WI38 (cell line): ENCODE measurements around the gene POLR2H.
A peak's percentile ranks its signal among the peaks of the same experiment; 100 is the strongest.

Experiments
- H3K4me3 ChIP-seq: 2 replicates; pipeline ENCODE4 v1.5.1; 2011; ENCODE audit warnings: low read depth, mild to moderate bottlenecking, control low read depth, low read length
- CTCF ChIP-seq: IDR thresholded peaks from 2 replicates; pipeline ENCODE4 v1.5.1; 2012; ENCODE audit warnings: low read depth, mild to moderate bottlenecking, control low read depth, low read length

Gene POLR2H

GRCh38 chr3:184343200-184343876, 18.2 kb upstream of the POLR2H start:
- no peak for TF ChIP-seq CTCF
- H3K4me3 ChIP-seq: no peak overlapping the region

DNA sequence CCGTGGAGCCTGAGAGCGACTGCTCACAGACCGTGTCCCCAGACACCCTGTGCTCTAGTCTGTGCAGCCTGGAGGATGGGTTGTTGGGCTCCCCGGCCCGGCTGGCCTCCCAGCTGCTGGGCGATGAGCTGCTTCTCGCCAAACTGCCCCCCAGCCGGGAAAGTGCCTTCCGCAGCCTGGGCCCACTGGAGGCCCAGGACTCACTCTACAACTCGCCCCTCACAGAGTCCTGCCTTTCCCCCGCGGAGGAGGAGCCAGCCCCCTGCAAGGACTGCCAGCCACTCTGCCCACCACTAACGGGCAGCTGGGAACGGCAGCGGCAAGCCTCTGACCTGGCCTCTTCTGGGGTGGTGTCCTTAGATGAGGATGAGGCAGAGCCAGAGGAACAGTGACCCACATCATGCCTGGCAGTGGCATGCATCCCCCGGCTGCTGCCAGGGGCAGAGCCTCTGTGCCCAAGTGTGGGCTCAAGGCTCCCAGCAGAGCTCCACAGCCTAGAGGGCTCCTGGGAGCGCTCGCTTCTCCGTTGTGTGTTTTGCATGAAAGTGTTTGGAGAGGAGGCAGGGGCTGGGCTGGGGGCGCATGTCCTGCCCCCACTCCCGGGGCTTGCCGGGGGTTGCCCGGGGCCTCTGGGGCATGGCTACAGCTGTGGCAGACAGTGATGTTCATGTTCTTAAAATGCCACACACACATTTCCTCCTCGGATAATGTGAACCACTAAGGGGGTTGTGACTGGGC, 16.8 kb upstream of the POLR2H start:
- TF ChIP-seq CTCF: no peak
- H3K4me3 ChIP-seq: no peak overlapping the region

DNA sequence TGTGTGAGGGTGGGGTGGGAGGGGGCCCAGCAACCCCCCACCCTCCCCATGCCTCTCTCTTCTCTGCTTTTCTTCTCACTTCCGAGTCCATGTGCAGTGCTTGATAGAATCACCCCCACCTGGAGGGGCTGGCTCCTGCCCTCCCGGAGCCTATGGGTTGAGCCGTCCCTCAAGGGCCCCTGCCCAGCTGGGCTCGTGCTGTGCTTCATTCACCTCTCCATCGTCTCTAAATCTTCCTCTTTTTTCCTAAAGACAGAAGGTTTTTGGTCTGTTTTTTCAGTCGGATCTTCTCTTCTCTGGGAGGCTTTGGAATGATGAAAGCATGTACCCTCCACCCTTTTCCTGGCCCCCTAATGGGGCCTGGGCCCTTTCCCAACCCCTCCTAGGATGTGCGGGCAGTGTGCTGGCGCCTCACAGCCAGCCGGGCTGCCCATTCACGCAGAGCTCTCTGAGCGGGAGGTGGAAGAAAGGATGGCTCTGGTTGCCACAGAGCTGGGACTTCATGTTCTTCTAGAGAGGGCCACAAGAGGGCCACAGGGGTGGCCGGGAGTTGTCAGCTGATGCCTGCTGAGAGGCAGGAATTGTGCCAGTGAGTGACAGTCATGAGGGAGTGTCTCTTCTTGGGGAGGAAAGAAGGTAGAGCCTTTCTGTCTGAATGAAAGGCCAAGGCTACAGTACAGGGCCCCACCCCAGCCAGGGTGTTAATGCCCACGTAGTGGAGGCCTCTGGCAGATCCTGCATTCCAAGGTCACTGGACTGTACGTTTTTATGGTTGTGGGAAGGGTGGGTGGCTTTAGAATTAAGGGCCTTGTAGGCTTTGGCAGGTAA, 16.0 kb upstream of the POLR2H start:
- peak; percentile 25 for TF ChIP-seq CTCF
- H3K4me3 ChIP-seq: no peak overlapping the region

DNA sequence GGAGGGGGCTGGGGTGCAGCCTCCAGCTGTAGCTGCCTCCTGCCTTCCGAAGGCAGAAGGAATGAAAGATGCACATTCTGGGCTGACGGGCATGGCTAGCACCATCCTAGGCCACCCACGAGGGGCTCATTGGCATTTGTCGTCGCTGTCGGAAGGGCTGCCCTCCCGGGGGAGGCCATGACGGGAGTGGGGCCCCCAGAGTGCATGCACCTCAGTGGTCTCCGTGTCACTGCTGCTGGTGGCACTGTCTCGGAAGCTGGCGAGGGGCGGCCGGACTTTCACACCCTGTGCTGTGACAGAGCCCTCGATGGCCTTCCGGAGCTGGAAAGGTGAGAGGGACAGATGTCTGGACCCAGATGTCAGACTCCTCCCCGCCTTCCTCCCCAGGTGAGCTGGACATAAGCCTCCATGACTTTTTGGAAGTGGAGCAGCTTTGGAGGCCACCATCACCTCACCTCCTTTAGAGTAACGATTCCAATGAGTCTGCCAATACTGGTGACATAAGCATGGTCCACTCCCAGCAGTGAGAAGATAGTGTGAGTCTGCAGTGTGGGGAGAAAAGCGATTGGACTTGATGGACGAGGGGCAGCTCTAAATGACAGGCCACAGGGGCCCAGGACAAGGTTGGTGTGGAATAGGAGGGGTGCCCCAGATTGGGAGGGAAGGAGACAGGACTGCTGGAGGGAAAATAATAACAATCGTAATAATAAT, 14.9 kb upstream of the POLR2H start:
- no peak overlapping the region for H3K4me3 ChIP-seq
- no peak for TF ChIP-seq CTCF

GRCh38 chr3:184347321-184348056, 14.0 kb upstream of the POLR2H start:
- no peak overlapping the region for H3K4me3 ChIP-seq
- no peak for TF ChIP-seq CTCF

- H3K4me3 ChIP-seq: no peak overlapping the region
Measured at GRCh38 chr3:184348057-184348382, 13.5 kb upstream of the POLR2H start.

More at GRCh38 chr3:184348057-184348382, 13.5 kb upstream of the POLR2H start:
- TF ChIP-seq CTCF: no peak
